Liver (tissue), 9 donors: ENCODE data around the gene HGFAC. TPM values are rescaled to one million over a fixed set of nuclear protein-coding genes. Genes with fewer than 3 reads are reported as not detected.

Experiments
- DNase-seq: peaks from one replicate; pipeline ENCODE4 v3.0.0-alpha.2; 2017; ENCODE audit warnings: low spot score
- H3K27ac ChIP-seq, 2 donors: one replicate each; pipeline ENCODE4 v1.7.0; 2013; ENCODE audit warnings: inconsistent platforms in 2 of 2, low read length in 2 of 2, control low read depth in 1 of 2, low read depth in 1 of 2, mild to moderate bottlenecking in 1 of 2
- H3K27me3 ChIP-seq, 4 donors: one replicate each; pipeline versions ENCODE4 v1.6.1 to v1.7.0; 2013; ENCODE audit warnings: low read length in 3 of 4, inconsistent platforms in 1 of 4, mild to moderate bottlenecking in 1 of 4, moderate library complexity in 1 of 4; ENCODE audit not compliant: control insufficient read depth in 4 of 4, insufficient read depth in 4 of 4
- H3K36me3 ChIP-seq, 4 donors: one replicate each; pipeline versions ENCODE4 v1.6.1 to v1.7.0; 2013; ENCODE audit warnings: low read length in 3 of 4, mild to moderate bottlenecking in 3 of 4, low read depth in 1 of 4, moderate library complexity in 1 of 4; ENCODE audit not compliant: control insufficient read depth in 4 of 4, insufficient read depth in 3 of 4
- H3K4me1 ChIP-seq, 4 donors: one replicate each; pipeline versions ENCODE4 v1.6.1 to v1.7.0; 2013; ENCODE audit warnings: low read length in 3 of 4, mild to moderate bottlenecking in 3 of 4, moderate library complexity in 1 of 4; ENCODE audit not compliant: control insufficient read depth in 4 of 4, insufficient read depth in 4 of 4
- H3K4me3 ChIP-seq, 3 donors: one replicate each; pipeline versions ENCODE4 v1.6.1 to v1.7.0; 2013; ENCODE audit warnings: low read length in 3 of 3, control low read depth in 1 of 3, low read depth in 1 of 3, mild to moderate bottlenecking in 1 of 3
- H3K9ac ChIP-seq, 2 donors: one replicate each; pipeline ENCODE4 v1.7.0; 2013; ENCODE audit warnings: low read length in 2 of 2, mild to moderate bottlenecking in 2 of 2, moderate library complexity in 2 of 2, control low read depth in 1 of 2, low read depth in 1 of 2
- H3K9me3 ChIP-seq, 4 donors: one replicate each; pipeline versions ENCODE4 v1.6.1 to v1.7.0; 2013; ENCODE audit warnings: low read length in 3 of 4; ENCODE audit not compliant: control insufficient read depth in 4 of 4
- EGR1 ChIP-seq, 2 donors: IDR thresholded peaks; 2 replicates each; pipeline ENCODE4 v1.6.1; 2016 to 2018; ENCODE audit warnings: antibody characterized with exemption in 2 of 2, low read depth in 2 of 2
- FOXA1 ChIP-seq: IDR thresholded peaks from 2 replicates; pipeline ENCODE4 v1.6.1; 2016; ENCODE audit warnings: antibody characterized with exemption
- FOXA2 ChIP-seq: IDR thresholded peaks from 2 replicates; pipeline ENCODE4 v1.6.1; 2016; ENCODE audit warnings: antibody characterized with exemption
- GABPA ChIP-seq, 2 donors: IDR thresholded peaks in 1 of 2; conservative IDR thresholded peaks in 1 of 2; 2 replicates each; pipeline ENCODE4 v1.6.1; 2016; ENCODE audit warnings: antibody characterized with exemption in 2 of 2, mild to moderate bottlenecking in 1 of 2, moderate library complexity in 1 of 2
- HNF4A ChIP-seq, 2 donors: conservative IDR thresholded peaks; 2 replicates each; pipeline ENCODE4 v1.6.1; 2016; ENCODE audit warnings: antibody characterized with exemption in 2 of 2, mild to moderate bottlenecking in 2 of 2
- HNF4G ChIP-seq: IDR thresholded peaks from 2 replicates; pipeline ENCODE4 v1.6.1; 2016; ENCODE audit warnings: antibody characterized with exemption
- JUND ChIP-seq, 2 donors: IDR thresholded peaks; 2 replicates each; pipeline ENCODE4 v1.6.1; 2016; ENCODE audit warnings: antibody characterized with exemption in 2 of 2
- NR2F2 ChIP-seq: IDR thresholded peaks from 2 replicates; pipeline ENCODE4 v1.6.1; 2016; ENCODE audit warnings: antibody characterized with exemption
- RAD21 ChIP-seq, 2 donors: IDR thresholded peaks; 2 replicates each; pipeline ENCODE4 v1.6.1; 2016; ENCODE audit warnings: antibody characterized with exemption in 2 of 2, mild to moderate bottlenecking in 2 of 2
- RXRA ChIP-seq, 2 donors: IDR thresholded peaks; 2 replicates each; pipeline ENCODE4 v1.6.1; 2017 to 2018; ENCODE audit warnings: antibody characterized with exemption in 2 of 2, mild to moderate bottlenecking in 1 of 2
- SP1 ChIP-seq: IDR thresholded peaks from 2 replicates; pipeline ENCODE4 v1.6.1; 2018; ENCODE audit warnings: antibody characterized with exemption, mild to moderate bottlenecking
- TAF1 ChIP-seq: conservative IDR thresholded peaks from 2 replicates; pipeline ENCODE4 v1.6.1; 2016; ENCODE audit warnings: antibody characterized with exemption, mild to moderate bottlenecking
- YY1 ChIP-seq: IDR thresholded peaks from 2 replicates; pipeline ENCODE4 v1.6.1; 2016; ENCODE audit warnings: antibody characterized with exemption, mild to moderate bottlenecking
- whole genome bisulfite sequencing: extraction: QIAGEN DNeasy Blood & Tissue Kit; methylation state at CpG from one replicate; pipeline ENCODE4 v1.1.7; 2013; 5-methylcytosine and 5-hydroxymethylcytosine counted together
- polyA plus RNA-seq, 2 donors: library from polyadenylated mRNA; stranded (reverse) in 1 of 2; unstranded in 1 of 2; fragments of 200-250 nt in 1 of 2; fragments of >200 nt in 1 of 2; fragmentation: Nextera tagmentation in 1 of 2; extraction: Ambion mirVana in 1 of 2; gene quantifications; one replicate each; pipeline versions ENCODE4 v1.2.1 to v1.2.3, GENCODE V29; 2013 to 2015
- total RNA-seq, 2 donors: library from RNA; depleted of rRNA; stranded (reverse); fragments of >200 nt; gene quantifications; one replicate each; pipeline ENCODE4 v1.2.3, GENCODE V29; 2014
- TF ChIP-seq, protein P1 (sequence below): fragments of 150-350 bp; IDR thresholded peaks from 2 replicates; pipeline ENCODE4 v1.5.1; 2017; ENCODE audit warnings: improper control_type of control experiment, low read depth, low read length; ENCODE audit not compliant: missing input control
- TF ChIP-seq, protein P2 (sequence below): IDR thresholded peaks from 2 replicates; pipeline ENCODE4 v1.6.1; 2016; ENCODE audit warnings: antibody characterized with exemption
- TF ChIP-seq, protein P3 (sequence below): IDR thresholded peaks from 2 replicates; pipeline ENCODE4 v1.6.1; 2016; ENCODE audit warnings: antibody characterized with exemption, mild to moderate bottlenecking
- TF ChIP-seq, protein P4 (sequence below): IDR thresholded peaks from 2 replicates; pipeline ENCODE4 v1.6.1; 2016; ENCODE audit warnings: antibody characterized with exemption
- TF ChIP-seq, protein P5 (sequence below): IDR thresholded peaks from 2 replicates; pipeline ENCODE4 v1.6.1; 2016; ENCODE audit warnings: antibody characterized with exemption
- donor health status: healthy.
- donor health status: healthy.
- donor health status: healthy.
- donor health status: healthy.
- donor health status: healthy.

HGFAC gene
- total and polyA plus RNA-seq, 4 donors: 23.3 to 133 (median 82.7) TPM

DNA sequence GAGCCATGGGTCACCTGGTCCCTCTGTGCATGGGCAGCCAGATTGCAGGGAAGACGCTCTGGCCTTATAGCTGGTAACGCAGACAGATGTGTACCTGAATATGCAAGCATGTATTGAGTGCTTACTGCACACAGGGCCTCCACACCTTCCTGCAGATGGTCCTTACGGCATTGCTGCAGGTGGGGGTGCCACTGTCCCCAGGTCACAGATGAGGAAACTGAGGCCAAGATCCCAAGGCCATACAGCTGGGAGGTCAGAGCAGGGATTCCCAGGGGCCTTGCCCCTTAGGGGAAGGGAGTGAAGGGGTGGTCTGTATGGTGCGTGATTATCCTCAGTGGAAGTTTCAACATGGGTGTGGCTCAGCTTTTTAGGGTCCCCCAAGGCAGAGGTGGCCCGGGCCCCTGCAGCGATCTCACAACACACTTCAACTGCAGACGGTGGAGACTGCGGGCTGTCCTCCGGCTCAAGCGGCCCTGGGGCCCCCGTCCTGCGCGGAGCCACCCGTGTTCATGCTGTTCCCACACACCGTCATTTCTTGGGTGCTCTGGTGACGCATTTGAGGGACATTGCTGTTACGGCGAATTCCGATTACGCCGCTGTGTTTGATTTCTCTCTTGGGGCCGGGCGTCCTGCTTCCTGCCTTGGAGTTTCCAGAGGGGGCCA is 29.5 kb downstream of the HGFAC start:
- no peaks in the 10 kb centered on the region for H3K9me3 ChIP-seq
- DNase-seq: no peak
- H3K9ac ChIP-seq: no peak overlapping the region
- no peaks in the 10 kb centered on the region for H3K27me3 ChIP-seq
- no peak for TF ChIP-seq YY1
- TF ChIP-seq HNF4A (conservative IDR thresholded peaks at IDR 0.05): no peak
- TF ChIP-seq RAD21 (IDR thresholded peaks at IDR 0.05): no peak
- TF ChIP-seq HNF4G: no peak
- TF ChIP-seq, protein P1, sequence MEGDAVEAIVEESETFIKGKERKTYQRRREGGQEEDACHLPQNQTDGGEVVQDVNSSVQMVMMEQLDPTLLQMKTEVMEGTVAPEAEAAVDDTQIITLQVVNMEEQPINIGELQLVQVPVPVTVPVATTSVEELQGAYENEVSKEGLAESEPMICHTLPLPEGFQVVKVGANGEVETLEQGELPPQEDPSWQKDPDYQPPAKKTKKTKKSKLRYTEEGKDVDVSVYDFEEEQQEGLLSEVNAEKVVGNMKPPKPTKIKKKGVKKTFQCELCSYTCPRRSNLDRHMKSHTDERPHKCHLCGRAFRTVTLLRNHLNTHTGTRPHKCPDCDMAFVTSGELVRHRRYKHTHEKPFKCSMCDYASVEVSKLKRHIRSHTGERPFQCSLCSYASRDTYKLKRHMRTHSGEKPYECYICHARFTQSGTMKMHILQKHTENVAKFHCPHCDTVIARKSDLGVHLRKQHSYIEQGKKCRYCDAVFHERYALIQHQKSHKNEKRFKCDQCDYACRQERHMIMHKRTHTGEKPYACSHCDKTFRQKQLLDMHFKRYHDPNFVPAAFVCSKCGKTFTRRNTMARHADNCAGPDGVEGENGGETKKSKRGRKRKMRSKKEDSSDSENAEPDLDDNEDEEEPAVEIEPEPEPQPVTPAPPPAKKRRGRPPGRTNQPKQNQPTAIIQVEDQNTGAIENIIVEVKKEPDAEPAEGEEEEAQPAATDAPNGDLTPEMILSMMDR: no peak
- TF ChIP-seq FOXA1: no peak
- TF ChIP-seq RXRA (IDR thresholded peaks at IDR 0.05): no peak
- TF ChIP-seq, protein P2, sequence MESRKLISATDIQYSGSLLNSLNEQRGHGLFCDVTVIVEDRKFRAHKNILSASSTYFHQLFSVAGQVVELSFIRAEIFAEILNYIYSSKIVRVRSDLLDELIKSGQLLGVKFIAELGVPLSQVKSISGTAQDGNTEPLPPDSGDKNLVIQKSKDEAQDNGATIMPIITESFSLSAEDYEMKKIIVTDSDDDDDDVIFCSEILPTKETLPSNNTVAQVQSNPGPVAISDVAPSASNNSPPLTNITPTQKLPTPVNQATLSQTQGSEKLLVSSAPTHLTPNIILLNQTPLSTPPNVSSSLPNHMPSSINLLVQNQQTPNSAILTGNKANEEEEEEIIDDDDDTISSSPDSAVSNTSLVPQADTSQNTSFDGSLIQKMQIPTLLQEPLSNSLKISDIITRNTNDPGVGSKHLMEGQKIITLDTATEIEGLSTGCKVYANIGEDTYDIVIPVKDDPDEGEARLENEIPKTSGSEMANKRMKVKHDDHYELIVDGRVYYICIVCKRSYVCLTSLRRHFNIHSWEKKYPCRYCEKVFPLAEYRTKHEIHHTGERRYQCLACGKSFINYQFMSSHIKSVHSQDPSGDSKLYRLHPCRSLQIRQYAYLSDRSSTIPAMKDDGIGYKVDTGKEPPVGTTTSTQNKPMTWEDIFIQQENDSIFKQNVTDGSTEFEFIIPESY: no peak
- TF ChIP-seq, protein P3, sequence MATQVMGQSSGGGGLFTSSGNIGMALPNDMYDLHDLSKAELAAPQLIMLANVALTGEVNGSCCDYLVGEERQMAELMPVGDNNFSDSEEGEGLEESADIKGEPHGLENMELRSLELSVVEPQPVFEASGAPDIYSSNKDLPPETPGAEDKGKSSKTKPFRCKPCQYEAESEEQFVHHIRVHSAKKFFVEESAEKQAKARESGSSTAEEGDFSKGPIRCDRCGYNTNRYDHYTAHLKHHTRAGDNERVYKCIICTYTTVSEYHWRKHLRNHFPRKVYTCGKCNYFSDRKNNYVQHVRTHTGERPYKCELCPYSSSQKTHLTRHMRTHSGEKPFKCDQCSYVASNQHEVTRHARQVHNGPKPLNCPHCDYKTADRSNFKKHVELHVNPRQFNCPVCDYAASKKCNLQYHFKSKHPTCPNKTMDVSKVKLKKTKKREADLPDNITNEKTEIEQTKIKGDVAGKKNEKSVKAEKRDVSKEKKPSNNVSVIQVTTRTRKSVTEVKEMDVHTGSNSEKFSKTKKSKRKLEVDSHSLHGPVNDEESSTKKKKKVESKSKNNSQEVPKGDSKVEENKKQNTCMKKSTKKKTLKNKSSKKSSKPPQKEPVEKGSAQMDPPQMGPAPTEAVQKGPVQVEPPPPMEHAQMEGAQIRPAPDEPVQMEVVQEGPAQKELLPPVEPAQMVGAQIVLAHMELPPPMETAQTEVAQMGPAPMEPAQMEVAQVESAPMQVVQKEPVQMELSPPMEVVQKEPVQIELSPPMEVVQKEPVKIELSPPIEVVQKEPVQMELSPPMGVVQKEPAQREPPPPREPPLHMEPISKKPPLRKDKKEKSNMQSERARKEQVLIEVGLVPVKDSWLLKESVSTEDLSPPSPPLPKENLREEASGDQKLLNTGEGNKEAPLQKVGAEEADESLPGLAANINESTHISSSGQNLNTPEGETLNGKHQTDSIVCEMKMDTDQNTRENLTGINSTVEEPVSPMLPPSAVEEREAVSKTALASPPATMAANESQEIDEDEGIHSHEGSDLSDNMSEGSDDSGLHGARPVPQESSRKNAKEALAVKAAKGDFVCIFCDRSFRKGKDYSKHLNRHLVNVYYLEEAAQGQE: no peak
- TF ChIP-seq, protein P4, sequence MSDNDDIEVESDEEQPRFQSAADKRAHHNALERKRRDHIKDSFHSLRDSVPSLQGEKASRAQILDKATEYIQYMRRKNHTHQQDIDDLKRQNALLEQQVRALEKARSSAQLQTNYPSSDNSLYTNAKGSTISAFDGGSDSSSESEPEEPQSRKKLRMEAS: no peak
- no peak for TF ChIP-seq GABPA (IDR thresholded peaks at IDR 0.05 in 1 of 2, conservative IDR thresholded peaks at IDR 0.05 in 1 of 2)
- TF ChIP-seq, protein P5, sequence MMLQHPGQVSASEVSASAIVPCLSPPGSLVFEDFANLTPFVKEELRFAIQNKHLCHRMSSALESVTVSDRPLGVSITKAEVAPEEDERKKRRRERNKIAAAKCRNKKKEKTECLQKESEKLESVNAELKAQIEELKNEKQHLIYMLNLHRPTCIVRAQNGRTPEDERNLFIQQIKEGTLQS: no peak
- no peak for TF ChIP-seq TAF1
- TF ChIP-seq FOXA2: no peak
- TF ChIP-seq JUND (IDR thresholded peaks at IDR 0.05): no peak
- TF ChIP-seq EGR1 (IDR thresholded peaks at IDR 0.05; ENCODE audit: low read depth in 2 of 2): no peak
- TF ChIP-seq SP1: no peak
- no peak for TF ChIP-seq NR2F2
- H3K4me1 ChIP-seq: no peaks in the 10 kb centered on the region
- H3K36me3 ChIP-seq: no peaks in the 10 kb centered on the region
- H3K4me3 ChIP-seq: no peak overlapping the region
- 96% methylated on average over 23 of the region's 23 CpGs for WGBS
- no peak overlapping the region for H3K27ac ChIP-seq
